GM12891 (cell line): ENCODE results near the gene LGALS12.

ENCODE experiments used
- POLR2A ChIP-seq: IDR thresholded peaks from 2 replicates; pipeline ENCODE4 v1.6.1; 2011; ENCODE audit warnings: low read depth, low read length, control low read depth
- POLR2AphosphoS5 ChIP-seq: IDR thresholded peaks from 2 replicates; pipeline ENCODE4 v1.6.1; 2011; ENCODE audit warnings: low read depth, low read length, control low read depth
- SPI1 ChIP-seq: IDR thresholded peaks from 2 replicates; pipeline ENCODE4 v1.6.1; 2011; ENCODE audit warnings: low read depth, low read length, control low read depth
- TAF1 ChIP-seq: IDR thresholded peaks from 2 replicates; pipeline ENCODE4 v1.6.1; 2011; ENCODE audit warnings: low read depth, low read length, control low read depth

DNA sequence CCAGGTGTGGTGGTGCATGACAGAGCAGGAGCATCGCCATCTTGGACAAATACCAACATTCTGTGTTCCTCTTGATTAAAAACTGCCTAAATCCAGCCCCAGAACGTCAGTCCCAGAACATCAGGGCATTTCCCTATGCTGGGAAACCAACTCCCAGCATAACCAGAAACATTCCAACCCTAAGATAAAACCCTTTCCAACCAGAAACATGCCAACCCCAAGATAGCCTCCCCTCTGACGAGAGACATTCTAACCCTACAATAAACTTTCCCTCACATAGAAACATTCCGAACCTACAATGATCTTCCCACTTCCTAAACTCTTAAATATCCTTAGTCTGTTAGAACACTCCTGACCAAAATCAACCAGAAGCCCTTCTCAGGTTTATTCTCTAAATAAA lies 42.3 kb downstream of the LGALS12 start:
- TF ChIP-seq TAF1: no peak
- TF ChIP-seq POLR2A: no peak
- TF ChIP-seq POLR2AphosphoS5: no peak
- TF ChIP-seq SPI1: no peak
